ENCODE measurements around the gene CYSRT1. TPM values are rescaled to one million over a fixed set of nuclear protein-coding genes. Genes with fewer than 3 reads are reported as not detected.

CYSRT1 gene
- total and polyA plus RNA-seq, 2 donors (not counting 3 experiments of a cell fraction or from before 2014, with no cell fraction given) = 0.44 to 1.1 TPM

DNA sequence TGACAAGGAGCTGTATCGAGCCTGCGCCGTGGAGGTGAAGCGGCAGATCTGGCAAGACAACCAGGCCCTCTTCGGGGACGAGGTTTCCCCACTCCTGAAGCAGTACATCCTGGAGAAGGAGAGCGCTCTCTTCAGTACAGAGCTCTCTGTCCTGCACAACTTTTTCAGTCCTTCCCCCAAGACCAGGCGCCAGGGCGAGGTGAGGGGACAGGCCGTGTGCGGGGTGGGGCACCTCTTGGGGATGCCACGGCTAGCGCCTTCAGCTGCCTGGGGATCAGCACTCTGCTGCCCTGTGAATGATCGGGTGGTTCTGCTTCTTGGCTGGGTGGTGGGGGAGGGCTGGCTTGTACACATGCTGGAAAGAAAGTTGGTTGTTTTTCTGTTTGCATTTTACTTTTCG lies 31.9 kb downstream of the CYSRT1 start:
- TF ChIP-seq MYC (IDR thresholded peaks at IDR 0.05; ENCODE audit: low read depth, low read length) (no peak), POLR2AphosphoS5 (IDR thresholded peaks at IDR 0.05; ENCODE audit: insufficient read depth, low read depth, low read length) (no peak), EZH2 (IDR thresholded peaks at IDR 0.05; ENCODE audit: borderline replicate concordance, low read depth, low read length, severe bottlenecking) (no peak), GATA2 (IDR thresholded peaks at IDR 0.05; ENCODE audit: insufficient read depth, insufficient read length, low read depth, low read length) (no peak), FOS (IDR thresholded peaks at IDR 0.05; ENCODE audit: borderline replicate concordance, insufficient read depth, low read length) (no peak), POLR2A (IDR thresholded peaks at IDR 0.05; ENCODE audit: low read depth, low read length) (no peak), JUN (IDR thresholded peaks at IDR 0.05; ENCODE audit: borderline replicate concordance, insufficient read depth, insufficient read length, low read depth) (no peak)
- TF ChIP-seq, protein P1, sequence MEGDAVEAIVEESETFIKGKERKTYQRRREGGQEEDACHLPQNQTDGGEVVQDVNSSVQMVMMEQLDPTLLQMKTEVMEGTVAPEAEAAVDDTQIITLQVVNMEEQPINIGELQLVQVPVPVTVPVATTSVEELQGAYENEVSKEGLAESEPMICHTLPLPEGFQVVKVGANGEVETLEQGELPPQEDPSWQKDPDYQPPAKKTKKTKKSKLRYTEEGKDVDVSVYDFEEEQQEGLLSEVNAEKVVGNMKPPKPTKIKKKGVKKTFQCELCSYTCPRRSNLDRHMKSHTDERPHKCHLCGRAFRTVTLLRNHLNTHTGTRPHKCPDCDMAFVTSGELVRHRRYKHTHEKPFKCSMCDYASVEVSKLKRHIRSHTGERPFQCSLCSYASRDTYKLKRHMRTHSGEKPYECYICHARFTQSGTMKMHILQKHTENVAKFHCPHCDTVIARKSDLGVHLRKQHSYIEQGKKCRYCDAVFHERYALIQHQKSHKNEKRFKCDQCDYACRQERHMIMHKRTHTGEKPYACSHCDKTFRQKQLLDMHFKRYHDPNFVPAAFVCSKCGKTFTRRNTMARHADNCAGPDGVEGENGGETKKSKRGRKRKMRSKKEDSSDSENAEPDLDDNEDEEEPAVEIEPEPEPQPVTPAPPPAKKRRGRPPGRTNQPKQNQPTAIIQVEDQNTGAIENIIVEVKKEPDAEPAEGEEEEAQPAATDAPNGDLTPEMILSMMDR (IDR thresholded peaks at IDR 0.05; ENCODE audit: extremely low read depth in 1 of 2, insufficient read depth in 1 of 2, low read depth in 1 of 2, low read length in 2 of 2) = no peak
- TF ChIP-seq, protein P2, sequence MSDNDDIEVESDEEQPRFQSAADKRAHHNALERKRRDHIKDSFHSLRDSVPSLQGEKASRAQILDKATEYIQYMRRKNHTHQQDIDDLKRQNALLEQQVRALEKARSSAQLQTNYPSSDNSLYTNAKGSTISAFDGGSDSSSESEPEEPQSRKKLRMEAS (IDR thresholded peaks at IDR 0.05; ENCODE audit: insufficient read depth, insufficient read length) = no peak
- H3K27ac ChIP-seq (ENCODE audit: insufficient read depth, low read depth, low read length) = no peak overlapping the region
- H3K4me3 ChIP-seq (replicated peaks in 1 of 3; ENCODE audit: insufficient read depth in 1 of 3, low read depth in 1 of 3, low read length in 3 of 3) = no peak overlapping the region
- peaks cover 18% of the 10 kb centered on the region for H3K79me2 ChIP-seq (ENCODE audit: control insufficient read depth, insufficient read depth, low read length)
- no peak overlapping the region for H2AFZ ChIP-seq (ENCODE audit: low read depth, low read length)
- peak overlapping the region; percentile 71 for H3K4me2 ChIP-seq (ENCODE audit: insufficient read depth, low read length)
- FAIRE-seq (no peak), DNase-seq (ENCODE audit: low read depth, low spot score) (no peak)
- intact Hi-C loops (cut with micrococcal nuclease) = no loop called here
- no peaks in the 10 kb centered on the region for H3K9me1 ChIP-seq (replicated peaks; ENCODE audit: control insufficient read depth, extremely low read depth, insufficient read depth, low read length)
- peaks cover 14% of the 10 kb centered on the region for H3K4me1 ChIP-seq (ENCODE audit: control insufficient read depth, extremely low read depth, insufficient read depth, low read length)
- no peaks in the 10 kb centered on the region for H3K9me3 ChIP-seq (replicated peaks; ENCODE audit: control insufficient read depth, insufficient read depth, low read length)
- CTCF ChIA-PET = interaction anchor here (0.9 to 4.4 kb wide), 3 partner anchors 20 to 166 kb away, joined by 3 to 31 read pairs (median 4); partner anchors contain the start of genes EXD3, NOXA1 and TOR4A
- H3K27me3 ChIP-seq (ENCODE audit: control insufficient read depth in 2 of 2, insufficient read depth in 2 of 2, low read length in 2 of 2) = no peaks in the 10 kb centered on the region
- no peaks in the 10 kb centered on the region for H4K20me1 ChIP-seq (replicated peaks; ENCODE audit: control insufficient read depth, extremely low read depth, insufficient read depth, low read length)
- H3K36me3 ChIP-seq (ENCODE audit: control insufficient read depth in 2 of 2, extremely low read depth in 1 of 2, insufficient read depth in 2 of 2, low read length in 2 of 2) = peaks cover 2 to 5% of the 10 kb centered on the region in 2 experiments
- dilution Hi-C loops (cut with MboI; ENCODE audit: extremely low pct_ligation_motif_present, low sequenced_read_pairs) = no loop called here
- BruUV-seq (replicated peaks) = no TSS peak
- POLR2A ChIA-PET = interaction anchor here (1.8 kb wide), 1 partner anchor 16 kb away, joined by 14 read pairs; the partner anchor contains the start of gene TUBB4B
- H3K9ac ChIP-seq (replicated peaks; ENCODE audit: extremely low read depth, insufficient read depth, low read length) = no peak overlapping the region
